ENCODE results near the gene RPS26. TPM values are rescaled to one million over a fixed set of nuclear protein-coding genes. Genes with fewer than 3 reads are reported as not detected.
A peak's percentile ranks its signal among the peaks of the same experiment; 100 is the strongest.

Gene RPS26
- total and polyA plus RNA-seq, 9 of the 15 experiments (the other 6 are each of a cell fraction or from before 2014, with no cell fraction given) = 70.2 to 1,589 (median 852) TPM

GRCh38 chr12:56029666-56030293 lies 11.9 kb upstream of the RPS26 start:
- POLR2A ChIA-PET = interaction anchor here (0.6 to 1.4 kb wide), 10 partner anchors 9 to 311 kb away, joined by 3 to 9 read pairs (median 4); partner anchors contain the start of genes RAB5B, RPS26 and SUOX
- Histone ChIP-seq H3K27me3 (ENCODE audit: control insufficient read depth in 2 of 2, insufficient read depth in 2 of 2, low read length in 2 of 2) (no peaks in the 10 kb centered on the region), H3K4me3 (no peak overlapping the region), H3K4me2 (ENCODE audit: insufficient read depth, low read length) (no peak overlapping the region), H3K9me3 (replicated peaks; ENCODE audit: control insufficient read depth, insufficient read depth, low read depth, low read length) (no peaks in the 10 kb centered on the region), H3K79me2 (ENCODE audit: control insufficient read depth, insufficient read depth, low read length) (peaks cover under 1% of the 10 kb centered on the region; the same call in 1 of the 3 replicates), H3K27ac (ENCODE audit: extremely low read depth, low read depth, low read length) (no peak overlapping the region), H3K36me3 (ENCODE audit: control insufficient read depth, insufficient read depth, low read length) (peaks cover 89% of the 10 kb centered on the region), H3K9me1 (ENCODE audit: control insufficient read depth, insufficient read depth, low read length) (no peaks in the 10 kb centered on the region), H3K9ac (ENCODE audit: insufficient read depth in 1 of 2, low read depth in 2 of 2, low read length in 2 of 2) (no peak overlapping the region), H4K20me1 (replicated peaks; ENCODE audit: control insufficient read depth, insufficient read depth, low read length) (no peaks in the 10 kb centered on the region), H2AFZ (ENCODE audit: low read depth, low read length) (no peak overlapping the region), H3K4me1 (replicated peaks in 1 of 2; ENCODE audit: control insufficient read depth in 2 of 2, insufficient read depth in 2 of 2, low read length in 2 of 2) (peaks cover 0 to 6% of the 10 kb centered on the region in 2 experiments; a peak in 1 of 5 replicates)
- BruUV-seq (replicated peaks) = no TSS peak
- in situ Hi-C loops (cut with MboI) = loop anchor here (5.0 to 10.0 kb wide), 3 partner anchors 32 to 292 kb away; partner anchors contain the start of genes ORMDL2, SARNP and SUOX
- ATAC-seq = peak; percentile 97
- DNase-seq (ENCODE audit: extremely low read depth in 1 of 4, low spot score in 3 of 4) = peak; percentile 56 to 75 (median 65)
- 87% methylated on average over 6 of the region's 6 CpGs for WGBS (ENCODE audit: insufficient coverage, low coverage, missing lambda C conversion rate)
- CTCF ChIA-PET (ENCODE audit: low intra/inter-chr PET ratio) = interaction anchor here (1.3 to 2.2 kb wide), 2 partner anchors 34 to 292 kb away, joined by 4 to 35 read pairs; partner anchors contain the start of gene SUOX
- intact Hi-C loops (cut with micrococcal nuclease) = loop anchor here (1.0 kb wide), 1 partner anchor 33 kb away; no protein-coding TSS in a partner anchor
- peak; percentile 96 for FAIRE-seq
- TF ChIP-seq VEZF1 (CRISPR knock-in tag; IDR thresholded peaks at IDR 0.05) (0 out of 2 replicates have a peak, but pooled peaks have one; percentile 5), TEAD1 (CRISPR knock-in tag; IDR thresholded peaks at IDR 0.05) (no peak), CTCF (IDR thresholded peaks at IDR 0.05 in 2 of 3, conservative IDR thresholded peaks at IDR 0.05 in 1 of 3; ENCODE audit: insufficient read depth in 2 of 3, low read depth in 1 of 3, low read length in 3 of 3) (peak; percentile 71 to 74 (median 73)), REST (IDR thresholded peaks at IDR 0.05; ENCODE audit: borderline replicate concordance) (peak; percentile 79), REST (CRISPR knock-in tag; IDR thresholded peaks at IDR 0.05; ENCODE audit: low read depth) (no peak), RAD21 (CRISPR knock-in tag; conservative IDR thresholded peaks at IDR 0.05 in 1 of 2, IDR thresholded peaks at IDR 0.05 in 1 of 2) (peak; percentile 77 to 87)
